CD4-positive, alpha-beta memory T cell (primary cell): ENCODE data around the gene MRFAP1L1. TPM values are rescaled to one million over a fixed set of nuclear protein-coding genes. Genes with fewer than 3 reads are reported as not detected.
A peak's percentile ranks its signal among the peaks of the same experiment; 100 is the strongest.

Experiments used
- CTCF ChIA-PET: fragments of 350-600 bp; sonication (Branson Sonifier 250); formaldehyde crosslinking; loops from one replicate; lab custom pipeline; 2021; ENCODE audit warnings: inconsistent platforms; ENCODE audit not compliant: partially characterized antibody; lab: Charles Lee
- POLR2A ChIA-PET: fragments of 350-600 bp; sonication (Branson Sonifier 250); formaldehyde crosslinking; loops from one replicate; lab custom pipeline; 2021; ENCODE audit not compliant: partially characterized antibody; lab: Charles Lee
- DNase-seq, 5 donors: peaks; one replicate each; pipeline versions ENCODE4 v3.0.0 to v3.0.0-alpha.2; 2020 to 2022; ENCODE audit warnings: mixed read lengths in 1 of 5
- H3K27ac ChIP-seq: one replicate; pipeline ENCODE4 v1.7.0; 2013; ENCODE audit warnings: low read depth, low read length
- H3K27me3 ChIP-seq: 2 replicates; pipeline ENCODE4 v1.7.0; 2013; ENCODE audit warnings: mild to moderate bottlenecking, low read length, moderate library complexity; ENCODE audit not compliant: insufficient read depth
- H3K36me3 ChIP-seq: 2 replicates; pipeline ENCODE4 v1.7.0; 2013; ENCODE audit warnings: mild to moderate bottlenecking, low read length, moderate library complexity; ENCODE audit not compliant: insufficient read depth
- H3K4me1 ChIP-seq: 2 replicates; pipeline ENCODE4 v1.7.0; 2013; ENCODE audit warnings: mild to moderate bottlenecking, low read length, moderate library complexity; ENCODE audit not compliant: insufficient read depth
- H3K4me3 ChIP-seq, 2 donors: one replicate each; pipeline ENCODE4 v1.7.0; 2013; ENCODE audit warnings: low read length in 2 of 2, mild to moderate bottlenecking in 1 of 2
- H3K9me3 ChIP-seq, 2 donors: one replicate each; pipeline ENCODE4 v1.7.0; 2013; ENCODE audit warnings: low read length in 2 of 2, control low read depth in 1 of 2; ENCODE audit not compliant: control insufficient read depth in 1 of 2
- H3K27ac Mint-ChIP-seq, 7 donors: one replicate each; pipeline ENCODE4 v1.8.0; 2020 to 2021; ENCODE audit warnings: mixed read lengths in 7 of 7, mild to moderate bottlenecking in 6 of 7, inconsistent platforms in 3 of 7, moderate library complexity in 3 of 7
- H3K27me3 Mint-ChIP-seq, 2 donors: one replicate each; pipeline ENCODE4 v1.8.0; 2020 to 2021; ENCODE audit warnings: mixed read lengths in 2 of 2
- H3K36me3 Mint-ChIP-seq, 2 donors: one replicate each; pipeline ENCODE4 v1.8.0; 2020 to 2021; ENCODE audit warnings: mixed read lengths in 2 of 2, inconsistent platforms in 1 of 2, mild to moderate bottlenecking in 1 of 2
- H3K4me1 Mint-ChIP-seq, 4 donors: one replicate each; pipeline ENCODE4 v1.8.0; 2020 to 2021; ENCODE audit warnings: mixed read lengths in 4 of 4, mild to moderate bottlenecking in 1 of 4
- H3K4me3 Mint-ChIP-seq, 8 donors: one replicate each; pipeline ENCODE4 v1.8.0; 2020 to 2021; ENCODE audit warnings: mixed read lengths in 8 of 8, mild to moderate bottlenecking in 7 of 8, moderate library complexity in 6 of 8, inconsistent platforms in 3 of 8
- H3K9me3 Mint-ChIP-seq, 8 donors: one replicate each; pipeline ENCODE4 v1.8.0; 2020 to 2021; ENCODE audit warnings: mixed read lengths in 8 of 8, mild to moderate bottlenecking in 5 of 8, inconsistent platforms in 3 of 8, moderate library complexity in 1 of 8
- intact Hi-C: fragments of 100-400 bp; cut with micrococcal nuclease; formaldehyde crosslinking; loops from one replicate; pipeline ENCODE4 v1.15.1; 2023
- polyA plus RNA-seq, 2 donors: library from polyadenylated mRNA; unstranded; fragments of 300-500 nt; fragmentation: Illumina TruSeq; gene quantifications; one replicate each; pipeline ENCODE4 v1.2.3, GENCODE V29; 2021
- total RNA-seq, 2 experiments: library from RNA; stranded (reverse); gene quantifications; one replicate each; pipeline ENCODE4 v1.2.3, GENCODE V29; 2021

MRFAP1L1 gene
- total and polyA plus RNA-seq, 4 experiments from 2014 or later: 127 to 147 (median 133) TPM

- intact Hi-C loops: no loop called here
- ChIA-PET POLR2A (interaction anchor here (2.1 to 34.5 kb wide), 5 partner anchors 9 to 25 kb away, joined by 16 to 1401 read pairs (median 663); partner anchors contain the start of genes BLOC1S4, MRFAP1L1 and S100P), CTCF (interaction anchor here (1.1 to 7.0 kb wide), 5 partner anchors 11 to 32 kb away, joined by 3 to 155 read pairs (median 52); partner anchors contain the start of gene MRFAP1L1)
- Histone ChIP-seq H3K4me3 (no peak overlapping the region), H3K27ac (no peak overlapping the region), H3K27me3 (no peaks in the 10 kb centered on the region), H3K9me3 (no peaks in the 10 kb centered on the region), H3K36me3 (no peaks in the 10 kb centered on the region), H3K4me1 (peaks cover 46% of the 10 kb centered on the region)
- H3K27me3 Mint-ChIP-seq: no peaks in the 10 kb centered on the region
- peak overlapping the region; percentile 66 to 97 (median 82) for H3K27ac Mint-ChIP-seq
- DNase-seq: no peak
- no peaks in the 10 kb centered on the region for H3K9me3 Mint-ChIP-seq
- peaks cover 40 to 84% (median 55%) of the 10 kb centered on the region in 4 donors for H3K4me1 Mint-ChIP-seq
- H3K4me3 Mint-ChIP-seq: peak overlapping the region in 1 of 8 donors; percentile 69
- peaks cover 10 to 25% of the 10 kb centered on the region in 2 donors for H3K36me3 Mint-ChIP-seq
Observed at GRCh38 chr4:6686104-6686787, 23.4 kb downstream of the MRFAP1L1 start.

- ChIA-PET CTCF (interaction anchor here (0.6 to 3.9 kb wide), 4 partner anchors 9 to 27 kb away, joined by 3 to 20 read pairs (median 5); no protein-coding TSS in a partner anchor), POLR2A (interaction anchor here (3.8 to 17.1 kb wide), 2 partner anchors 9 to 19 kb away, joined by 53 to 1401 read pairs; partner anchors contain the start of genes BLOC1S4, MRFAP1L1 and S100P)
- Histone ChIP-seq H3K4me3 (no peak overlapping the region), H3K9me3 (peaks cover 0 to 5% of the 10 kb centered on the region in 2 donors), H3K4me1 (peaks cover 30% of the 10 kb centered on the region), H3K36me3 (no peaks in the 10 kb centered on the region), H3K27me3 (no peaks in the 10 kb centered on the region), H3K27ac (no peak overlapping the region)
- intact Hi-C loops: no loop called here
- peaks cover 34 to 79% (median 46%) of the 10 kb centered on the region in 4 donors for H3K4me1 Mint-ChIP-seq
- H3K9me3 Mint-ChIP-seq: peaks cover 0 to 7% (median 2%) of the 10 kb centered on the region in 8 donors
- H3K27ac Mint-ChIP-seq: peak overlapping the region in 1 of 7 donors; percentile 68
- H3K4me3 Mint-ChIP-seq: no peak overlapping the region
- no peaks in the 10 kb centered on the region for H3K27me3 Mint-ChIP-seq
- peaks cover 23 to 32% of the 10 kb centered on the region in 2 donors for H3K36me3 Mint-ChIP-seq
- DNase-seq: no peak
Observed at GRCh38 chr4:6684656-6685055, 25.0 kb downstream of the MRFAP1L1 start.

- H3K4me3 Mint-ChIP-seq: no peak overlapping the region
- POLR2A ChIA-PET: interaction anchor here (0.8 to 17.1 kb wide), 3 partner anchors 8 to 21 kb away, joined by 3 to 1401 read pairs (median 53); partner anchors contain the start of genes BLOC1S4, MRFAP1L1 and S100P
- H3K36me3 Mint-ChIP-seq: peaks cover 29 to 34% of the 10 kb centered on the region in 2 donors
- H3K27ac Mint-ChIP-seq: peak overlapping the region in 1 of 7 donors; percentile 57
- Histone ChIP-seq H3K36me3 (no peaks in the 10 kb centered on the region), H3K9me3 (peaks cover 0 to 5% of the 10 kb centered on the region in 2 donors), H3K4me1 (peaks cover 14% of the 10 kb centered on the region), H3K27me3 (no peaks in the 10 kb centered on the region), H3K4me3 (no peak overlapping the region), H3K27ac (no peak overlapping the region)
- H3K9me3 Mint-ChIP-seq: peaks cover 0 to 7% (median 4%) of the 10 kb centered on the region in 8 donors
- intact Hi-C loops: no loop called here
- no peaks in the 10 kb centered on the region for H3K27me3 Mint-ChIP-seq
- H3K4me1 Mint-ChIP-seq: peaks cover 31 to 78% (median 44%) of the 10 kb centered on the region in 4 donors
- CTCF ChIA-PET: interaction anchor here (1.0 to 4.5 kb wide), 6 partner anchors 8 to 34 kb away, joined by 3 to 20 read pairs (median 10); partner anchors contain the start of gene MRFAP1L1
- no peak for DNase-seq
Observed at GRCh38 chr4:6682862-6683590, 26.6 kb downstream of the MRFAP1L1 start.

DNA sequence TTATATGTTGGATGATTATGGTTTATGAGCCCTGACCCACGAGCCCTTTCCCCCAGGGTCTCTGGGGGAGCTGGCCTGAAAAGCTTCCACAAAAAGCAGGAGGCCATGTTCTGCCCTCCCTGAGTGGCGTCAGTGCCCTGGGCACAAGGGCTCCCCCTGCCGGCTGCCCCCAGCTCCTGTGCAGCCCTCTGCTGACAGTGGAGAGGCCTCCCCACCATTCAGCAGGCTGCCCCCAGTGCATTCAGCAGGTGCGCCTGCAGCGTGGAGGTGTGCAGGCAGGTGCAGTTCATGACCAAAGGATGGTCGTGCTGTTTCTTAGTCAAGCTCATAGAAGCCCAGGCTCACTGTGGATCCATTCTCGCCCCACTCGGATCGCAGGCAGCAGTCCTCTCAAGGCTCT lies 28.5 kb downstream of the MRFAP1L1 start:
- POLR2A ChIA-PET: interaction anchor here (0.5 to 17.1 kb wide), 5 partner anchors 17 to 235 kb away, joined by 3 to 1401 read pairs (median 4); partner anchors contain the start of genes BLOC1S4, MRFAP1L1 and S100P
- Histone ChIP-seq H3K36me3 (peaks cover 3% of the 10 kb centered on the region), H3K27me3 (no peaks in the 10 kb centered on the region), H3K4me1 (peaks cover 21% of the 10 kb centered on the region), H3K4me3 (no peak overlapping the region), H3K27ac (no peak overlapping the region), H3K9me3 (peaks cover 0 to 5% of the 10 kb centered on the region in 2 donors)
- CTCF ChIA-PET: interaction anchor here (1.3 to 4.5 kb wide), 7 partner anchors 9 to 36 kb away, joined by 3 to 18 read pairs (median 7); no protein-coding TSS in a partner anchor
- H3K4me1 Mint-ChIP-seq: peaks cover 38 to 77% (median 46%) of the 10 kb centered on the region in 4 donors
- peaks cover 0 to 7% (median 4%) of the 10 kb centered on the region in 8 donors for H3K9me3 Mint-ChIP-seq
- intact Hi-C loops: no loop called here
- no peak overlapping the region for H3K4me3 Mint-ChIP-seq
- H3K27me3 Mint-ChIP-seq: no peaks in the 10 kb centered on the region
- no peak for DNase-seq
- peaks cover 42% of the 10 kb centered on the region in 2 donors for H3K36me3 Mint-ChIP-seq
- H3K27ac Mint-ChIP-seq: peak overlapping the region in 2 of 7 donors; percentile 22 to 35

- Mint-ChIP-seq H3K9me3 (peaks cover 0 to 7% (median 4%) of the 10 kb centered on the region in 8 donors), H3K36me3 (peaks cover 45 to 46% of the 10 kb centered on the region in 2 donors), H3K27ac (peak overlapping the region in 3 of 7 donors; percentile 45 to 75 (median 60)), H3K4me1 (peaks cover 42 to 77% (median 50%) of the 10 kb centered on the region in 4 donors), H3K27me3 (no peaks in the 10 kb centered on the region), H3K4me3 (peak overlapping the region in 1 of 8 donors; percentile 20)
- POLR2A ChIA-PET: interaction anchor here (1.0 to 17.1 kb wide), 3 partner anchors 16 to 23 kb away, joined by 4 to 1401 read pairs (median 5); partner anchors contain the start of genes BLOC1S4, MRFAP1L1 and S100P
- Histone ChIP-seq H3K9me3 (peaks cover 0 to 5% of the 10 kb centered on the region in 2 donors), H3K4me3 (no peak overlapping the region), H3K27me3 (no peaks in the 10 kb centered on the region), H3K27ac (no peak overlapping the region), H3K36me3 (peaks cover 10% of the 10 kb centered on the region), H3K4me1 (peaks cover 23% of the 10 kb centered on the region)
- CTCF ChIA-PET: interaction anchor here (1.3 to 4.5 kb wide), 7 partner anchors 9 to 37 kb away, joined by 3 to 18 read pairs (median 7); no protein-coding TSS in a partner anchor
- intact Hi-C loops: no loop called here
- DNase-seq: no peak
Observed at GRCh38 chr4:6680372-6681034, 29.2 kb downstream of the MRFAP1L1 start.
